ENCODE measurements around the gene C14orf93.

C14orf93 gene

GRCh38 chr14:22994762-22995275, 15.1 kb downstream of the C14orf93 start:
- no peak for DNase-seq (ENCODE audit: low spot score)

DNA sequence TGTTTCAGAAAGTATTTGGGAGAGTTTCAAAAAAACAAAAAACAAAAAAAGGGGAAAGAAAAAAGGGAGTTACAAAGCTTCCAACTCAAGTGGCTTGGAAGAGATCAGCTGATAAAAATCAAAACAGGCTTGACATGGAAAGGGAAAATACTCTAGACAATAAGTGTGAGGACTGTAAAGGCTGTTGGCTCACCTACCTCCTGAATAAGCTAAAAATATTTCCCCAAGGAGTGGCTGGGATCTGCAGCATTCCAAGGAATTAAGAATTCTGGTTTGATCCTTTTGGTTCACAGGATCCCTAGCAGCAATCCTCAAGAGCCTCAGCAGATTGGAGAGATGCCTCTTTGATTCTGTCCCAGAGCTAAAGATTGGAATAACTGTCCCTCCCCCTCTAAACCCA, 16.4 kb downstream of the C14orf93 start:
- DNase-seq (ENCODE audit: low spot score) = no peak

- no peak for DNase-seq (ENCODE audit: low spot score)
These were observed 18.1 kb downstream of the C14orf93 start for GRCh38 chr14:22991852-22992251.

DNA sequence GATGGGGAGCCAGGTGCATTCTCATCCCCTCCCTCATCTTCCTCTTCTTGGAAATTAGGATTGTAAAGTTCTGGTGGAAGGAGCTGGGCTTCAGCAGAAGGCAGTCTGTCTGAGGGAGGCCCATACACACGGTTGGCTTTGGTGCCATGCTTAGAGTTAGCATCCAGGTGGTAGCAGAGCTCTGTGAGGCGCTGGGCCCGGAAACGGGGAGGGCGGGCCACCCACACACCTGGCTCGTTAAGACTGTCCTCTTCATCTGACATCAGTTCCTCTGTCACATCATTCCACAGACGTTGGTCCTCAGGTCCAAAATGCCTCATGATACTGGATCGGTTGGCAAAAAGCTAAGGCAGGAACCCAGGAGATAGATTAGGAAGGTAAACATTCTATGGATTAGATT, 22.7 kb downstream of the C14orf93 start:
- no peak for DNase-seq (ENCODE audit: low spot score)

GRCh38 chr14:22986508-22987054, 23.4 kb downstream of the C14orf93 start:
- peak; percentile 85 for DNase-seq (ENCODE audit: low spot score)

- no peak for DNase-seq (ENCODE audit: low spot score)
These were observed 23.9 kb downstream of the C14orf93 start for GRCh38 chr14:22985894-22986507.

GRCh38 chr14:22984959-22985658, 24.8 kb downstream of the C14orf93 start:
- DNase-seq (ENCODE audit: low spot score) = no peak

DNA sequence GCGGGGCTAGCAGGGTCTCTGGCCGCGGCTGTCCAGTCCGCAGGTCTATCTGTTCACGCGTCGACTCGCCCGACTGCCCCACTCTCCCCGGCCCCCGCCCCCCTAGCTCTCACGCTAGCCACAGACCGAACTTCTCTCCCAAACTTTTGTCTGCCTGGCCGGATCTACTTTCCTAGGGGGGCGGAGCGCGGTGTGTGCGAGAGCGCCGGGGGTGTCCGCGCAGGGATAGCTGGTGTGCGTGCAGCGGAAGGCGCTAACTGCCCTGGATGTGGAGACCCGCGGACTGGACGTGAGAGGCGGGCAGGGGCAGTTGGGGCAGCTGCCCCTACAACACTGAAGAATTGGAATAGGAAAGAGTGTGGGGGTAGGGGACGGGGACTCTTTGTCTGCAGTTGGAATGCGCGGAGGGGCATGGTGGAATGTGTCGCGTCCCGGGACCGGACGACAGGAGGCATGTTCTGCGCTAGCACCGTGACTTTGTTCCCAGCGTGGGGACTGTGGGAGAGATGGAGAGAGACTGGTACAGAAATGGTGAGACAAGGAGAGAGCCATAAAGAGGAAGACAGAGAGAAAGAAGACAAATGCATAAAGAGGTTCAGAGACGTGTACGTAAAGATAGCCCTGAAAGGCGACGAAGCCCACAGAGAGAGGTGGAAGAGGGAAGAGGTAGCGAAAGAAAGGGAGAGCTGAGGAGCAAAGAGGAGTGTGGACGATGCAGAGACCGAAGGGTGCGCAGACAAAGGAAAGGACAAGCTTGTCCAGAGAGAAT, 27.3 kb downstream of the C14orf93 start, which contains the start of gene AJUBA:
AJUBA (minus strand) TSS at position 75 of the 769 bp plus-strand sequence. CDS start 285 bp downstream, outside the sequence.
- peak; percentile 74 for DNase-seq (ENCODE audit: low spot score)

DNA sequence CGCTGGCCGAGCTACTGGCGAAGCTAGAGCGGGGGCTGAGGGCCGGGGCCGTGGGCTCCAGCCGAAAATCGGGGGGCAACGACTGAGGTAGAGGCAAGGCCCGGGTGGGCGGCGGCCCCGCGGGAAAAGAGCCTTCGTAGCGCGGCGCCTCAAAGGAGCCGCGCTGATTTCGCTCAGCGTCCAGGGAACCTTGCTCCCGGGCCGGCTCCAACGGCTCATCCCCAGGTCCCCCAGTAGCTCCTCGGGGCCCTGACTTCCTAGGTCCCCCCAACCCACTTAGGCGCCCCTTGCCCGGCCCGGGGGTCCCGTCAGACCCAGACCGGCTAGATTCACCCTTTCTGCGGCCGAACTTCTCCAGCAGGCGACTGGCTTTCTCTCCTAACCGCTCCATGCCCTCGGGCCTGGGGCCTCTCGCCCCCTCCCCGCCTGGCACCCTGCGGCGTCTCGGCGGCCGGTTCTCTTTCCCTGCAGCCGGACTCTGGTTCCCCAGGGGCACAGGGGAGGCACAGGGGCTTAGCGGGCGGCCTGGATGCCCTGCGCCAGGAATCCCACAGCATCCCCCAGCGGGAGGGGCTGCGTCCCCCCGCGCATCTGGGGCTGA, 28.0 kb downstream of the C14orf93 start:
- DNase-seq (ENCODE audit: low spot score) = no peak

GRCh38 chr14:22981090-22981875, 28.7 kb downstream of the C14orf93 start:
- DNase-seq (ENCODE audit: low spot score) = no peak

GRCh38 chr14:22980672-22981089, 29.3 kb downstream of the C14orf93 start:
- DNase-seq (ENCODE audit: low spot score) = no peak

- no peak for DNase-seq (ENCODE audit: low spot score)
These were observed 30.1 kb downstream of the C14orf93 start for GRCh38 chr14:22979748-22980392.

GRCh38 chr14:22978981-22979671, 30.8 kb downstream of the C14orf93 start:
- no peak for DNase-seq (ENCODE audit: low spot score)

GRCh38 chr14:22978487-22978837, 31.5 kb downstream of the C14orf93 start:
- no peak for DNase-seq (ENCODE audit: low spot score)

DNA sequence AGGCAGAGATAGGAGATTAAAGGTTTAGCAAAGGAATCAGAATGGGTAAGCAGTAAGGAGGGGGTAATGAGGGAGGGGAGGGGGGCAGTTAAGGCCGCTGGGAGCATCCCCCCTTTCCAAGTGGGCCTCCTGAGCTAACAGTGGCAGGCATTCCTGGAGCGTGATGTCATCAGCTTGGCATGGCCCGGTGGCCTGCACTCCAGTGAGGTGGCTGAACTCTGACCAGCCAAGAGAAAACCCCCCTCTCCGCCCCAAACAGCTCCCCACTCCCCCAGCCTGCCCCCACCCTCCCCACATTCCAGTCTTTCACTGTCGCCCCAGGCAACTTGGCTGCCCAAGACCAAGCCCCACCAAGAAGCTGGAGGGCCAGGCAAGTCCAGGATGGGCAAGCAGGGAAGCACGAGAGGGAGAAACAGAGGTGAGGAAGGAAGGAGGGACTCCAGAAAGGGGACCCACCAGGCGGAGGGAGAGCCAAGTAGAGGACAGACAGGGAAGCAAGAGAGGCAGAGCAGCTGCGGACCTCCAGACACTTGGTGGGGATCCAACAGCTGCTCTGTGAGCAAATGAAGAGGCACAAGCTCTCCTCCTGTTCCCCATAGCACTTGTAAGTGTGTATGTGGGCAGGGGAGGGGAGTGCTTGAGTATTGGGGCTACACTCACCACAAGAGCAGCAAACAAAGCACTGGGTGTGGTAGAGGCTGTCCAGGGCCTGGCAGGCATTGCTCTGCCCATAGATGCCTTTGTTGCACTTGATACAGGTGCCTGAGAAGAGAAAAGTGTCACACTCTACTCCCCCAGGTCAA, 32.1 kb downstream of the C14orf93 start:
- no peak for DNase-seq (ENCODE audit: low spot score)

DNA sequence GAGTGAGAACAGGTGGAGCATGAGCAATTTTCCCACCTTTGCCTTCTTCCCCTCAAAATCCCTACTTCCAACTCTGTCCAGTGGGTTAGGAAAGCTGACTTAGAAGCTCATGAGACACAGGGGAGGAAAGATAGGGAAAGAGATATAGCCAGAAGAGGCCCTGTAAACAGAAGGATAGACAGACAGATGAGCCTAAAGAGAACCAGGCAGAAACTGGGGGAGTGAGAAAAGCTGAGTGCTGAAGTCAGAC, 32.6 kb downstream of the C14orf93 start:
- DNase-seq (ENCODE audit: low spot score) = no peak

DNA sequence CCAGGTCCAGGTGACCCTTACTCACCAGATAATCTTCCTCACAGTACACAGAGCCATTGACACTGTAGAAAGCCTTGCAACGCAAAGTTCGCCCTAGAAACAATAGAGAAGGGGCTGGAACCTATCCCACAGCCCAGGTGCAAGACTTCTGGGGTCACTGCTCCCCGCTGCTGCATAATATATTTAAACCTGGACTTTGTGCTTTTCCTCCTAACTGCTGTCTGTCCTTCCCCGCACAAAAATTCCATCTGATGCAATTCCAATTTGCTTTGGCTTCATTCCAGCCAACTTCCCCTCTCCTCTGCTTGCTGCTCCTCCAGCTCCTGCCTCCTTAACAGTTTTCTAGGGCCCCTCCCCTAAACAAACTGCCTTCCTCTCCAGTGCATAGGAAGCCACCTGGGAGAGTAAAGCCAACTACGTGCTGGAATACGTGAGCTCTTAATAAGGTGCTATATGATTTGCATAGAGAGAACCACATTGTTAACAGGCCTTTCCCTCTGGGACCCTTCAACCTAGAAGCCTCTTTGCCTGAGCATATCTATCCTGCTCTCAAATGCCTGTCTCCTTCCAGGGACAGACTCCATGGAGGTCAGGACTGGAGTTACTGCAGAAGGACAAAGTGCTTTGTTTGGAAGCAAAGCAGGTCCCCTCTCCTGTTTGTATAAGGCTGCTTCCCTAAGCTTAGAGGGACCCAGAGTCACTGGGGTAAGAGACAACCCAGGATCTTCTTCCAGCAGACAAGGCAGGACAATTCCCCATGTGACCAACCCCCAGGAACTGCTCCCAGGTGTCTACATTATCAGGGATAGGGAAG, 33.1 kb downstream of the C14orf93 start:
- no peak for DNase-seq (ENCODE audit: low spot score)

DNA sequence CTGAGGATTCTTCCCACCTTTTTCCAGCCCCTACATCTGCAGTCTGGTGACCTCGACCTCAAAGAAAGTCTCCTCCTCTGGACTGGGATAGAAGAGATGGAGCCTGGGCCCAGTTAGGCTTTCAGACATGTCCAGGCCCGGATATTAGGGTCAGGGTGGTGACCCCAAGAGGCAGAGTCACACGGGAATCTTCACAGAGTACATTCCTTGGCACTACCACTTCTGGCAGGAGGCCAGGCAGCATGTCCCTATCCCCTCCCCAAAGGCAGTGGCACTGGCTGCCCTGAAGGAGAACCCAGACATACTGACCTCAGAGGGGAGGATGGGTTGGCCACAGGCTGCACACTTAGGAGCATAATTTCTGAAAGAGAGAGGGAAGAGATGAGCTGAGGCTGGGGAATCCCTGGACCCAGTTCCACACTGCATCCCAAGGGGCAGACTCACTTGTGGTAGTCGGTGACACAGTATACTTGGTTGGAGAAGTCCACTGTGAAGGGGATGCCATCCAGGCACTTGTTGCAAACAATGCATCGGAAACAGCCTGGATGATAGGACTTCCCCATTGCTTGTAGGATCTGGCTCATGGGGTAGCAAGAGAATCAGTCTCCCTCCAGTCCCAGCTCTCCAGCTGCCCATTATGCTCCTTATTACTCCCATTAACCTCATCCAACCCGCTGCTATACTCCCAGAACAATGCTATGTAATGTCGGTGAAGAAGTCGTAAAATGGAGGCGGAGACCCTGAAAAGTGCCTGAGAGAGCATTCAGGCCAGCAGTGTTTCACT, 35.2 kb downstream of the C14orf93 start:
- DNase-seq (ENCODE audit: low spot score) = no peak

Measured in kidney capillary endothelial cell (primary cell).